ENCODE data around the gene CARD9.

The CARD9 gene

GRCh38 chr9:136346927-136347465, 26.5 kb downstream of the CARD9 start:
- no peak for TF ChIP-seq Cebpa-rat (IDR thresholded peaks at IDR 0.05)
- peaks cover 0 to 96% (median 77%) of the 10 kb centered on the region in 11 experiments; a peak in 18 of 22 replicates for H4K20me1 ChIP-seq

GRCh38 chr9:136346157-136346481, 27.4 kb downstream of the CARD9 start:
- peaks cover 0 to 74% (median 18%) of the 10 kb centered on the region in 11 experiments; a peak in 11 of 22 replicates for H3K36me3 ChIP-seq
- no peaks in the 10 kb centered on the region for H3K9me3 ChIP-seq (replicated peaks in 1 of 11)
- H3K27me3 ChIP-seq: no peaks in the 10 kb centered on the region
- peaks cover 18 to 79% (median 57%) of the 10 kb centered on the region in 10 experiments for H3K4me1 ChIP-seq
- peaks cover 0 to 99% (median 80%) of the 10 kb centered on the region in 11 experiments; a peak in 18 of 22 replicates for H4K20me1 ChIP-seq
- TF ChIP-seq Cebpa-rat (IDR thresholded peaks at IDR 0.05): no peak
- no peak overlapping the region for H3K4me2 ChIP-seq
- no peak overlapping the region for H3K4me3 ChIP-seq
- H3K9ac ChIP-seq: peak overlapping the region in 5 of 11 experiments; percentile 1 to 18 (median 11); a peak in 1 of 22 replicates
- 0 out of 22 replicates have a peak overlapping the region, but pooled peaks of 1 of the 11 experiments have one; percentile 29 for H3K27ac ChIP-seq

More at GRCh38 chr9:136346927-136347465, 26.5 kb downstream of the CARD9 start:
- no peak overlapping the region for H3K4me3 ChIP-seq
- H3K36me3 ChIP-seq: peaks cover 0 to 71% (median 18%) of the 10 kb centered on the region in 11 experiments; a peak in 11 of 22 replicates
- no peaks in the 10 kb centered on the region for H3K27me3 ChIP-seq
- H3K9ac ChIP-seq: peak overlapping the region in 5 of 11 experiments; percentile 11 to 49 (median 33); a peak in 4 of 22 replicates
- H3K4me2 ChIP-seq: no peak overlapping the region; a peak in 1 of 22 replicates
- H3K4me1 ChIP-seq: peaks cover 14 to 70% (median 48%) of the 10 kb centered on the region in 10 experiments
- H3K9me3 ChIP-seq (replicated peaks in 1 of 11): no peaks in the 10 kb centered on the region
- H3K27ac ChIP-seq: no peak overlapping the region

GRCh38 chr9:136345281-136346156, 27.9 kb downstream of the CARD9 start:
- 0 out of 22 replicates have a peak overlapping the region, but pooled peaks of 1 of the 11 experiments have one; percentile 29 for H3K27ac ChIP-seq
- H3K4me2 ChIP-seq: no peak overlapping the region
- peaks cover 0 to 99% (median 80%) of the 10 kb centered on the region in 11 experiments; a peak in 18 of 22 replicates for H4K20me1 ChIP-seq
- H3K9me3 ChIP-seq (replicated peaks in 1 of 11): no peaks in the 10 kb centered on the region
- TF ChIP-seq Cebpa-rat (IDR thresholded peaks at IDR 0.05): no peak
- H3K4me1 ChIP-seq: peaks cover 18 to 79% (median 60%) of the 10 kb centered on the region in 10 experiments
- no peak overlapping the region for H3K4me3 ChIP-seq
- peak overlapping the region in 3 of 11 experiments; percentile 1 to 18 (median 14); a peak in 1 of 22 replicates for H3K9ac ChIP-seq
- H3K36me3 ChIP-seq: peaks cover 0 to 74% (median 21%) of the 10 kb centered on the region in 11 experiments; a peak in 14 of 22 replicates
- H3K27me3 ChIP-seq: no peaks in the 10 kb centered on the region

GRCh38 chr9:136344544-136345280, 28.8 kb downstream of the CARD9 start:
- Histone ChIP-seq H3K9ac (0 out of 22 replicates have a peak overlapping the region, but pooled peaks of 1 of the 11 experiments have one; percentile 14), H3K27me3 (no peaks in the 10 kb centered on the region), H4K20me1 (peaks cover 0 to 99% (median 82%) of the 10 kb centered on the region in 11 experiments; a peak in 18 of 22 replicates), H3K4me1 (peaks cover 24 to 80% (median 62%) of the 10 kb centered on the region in 10 experiments), H3K4me2 (no peak overlapping the region), H3K4me3 (no peak overlapping the region), H3K27ac (no peak overlapping the region; a peak in 1 of 22 replicates), H3K9me3 (replicated peaks in 1 of 11) (no peaks in the 10 kb centered on the region), H3K36me3 (peaks cover 0 to 80% (median 29%) of the 10 kb centered on the region in 11 experiments; a peak in 15 of 22 replicates)
- no peak for TF ChIP-seq Cebpa-rat (IDR thresholded peaks at IDR 0.05)

- Histone ChIP-seq H3K36me3 (peaks cover 0 to 75% (median 32%) of the 10 kb centered on the region in 11 experiments; a peak in 15 of 22 replicates), H4K20me1 (peaks cover 0 to 99% (median 82%) of the 10 kb centered on the region in 11 experiments; a peak in 18 of 22 replicates), H3K27ac (0 out of 22 replicates have a peak overlapping the region, but pooled peaks of 1 of the 11 experiments have one; percentile 56), H3K9me3 (replicated peaks in 1 of 11) (no peaks in the 10 kb centered on the region), H3K4me3 (no peak overlapping the region), H3K27me3 (no peaks in the 10 kb centered on the region), H3K4me1 (peaks cover 28 to 80% (median 62%) of the 10 kb centered on the region in 10 experiments), H3K9ac (peak overlapping the region in 4 of 11 experiments; percentile 31 to 54 (median 44); a peak in 2 of 22 replicates), H3K4me2 (0 out of 22 replicates have a peak overlapping the region, but pooled peaks of 1 of the 11 experiments have one; percentile 82)
- no peak for TF ChIP-seq Cebpa-rat (IDR thresholded peaks at IDR 0.05)
Observed at GRCh38 chr9:136343884-136344269, 29.6 kb downstream of the CARD9 start.

GRCh38 chr9:136343121-136343883, 30.2 kb downstream of the CARD9 start:
- no peak for TF ChIP-seq Cebpa-rat (IDR thresholded peaks at IDR 0.05)
- Histone ChIP-seq H3K4me2 (peak overlapping the region; percentile 69 to 95 (median 84)), H4K20me1 (peaks cover 0 to 99% (median 82%) of the 10 kb centered on the region in 11 experiments; a peak in 18 of 22 replicates), H3K27me3 (no peaks in the 10 kb centered on the region), H3K27ac (peak overlapping the region in 9 of 11 experiments; percentile 7 to 56 (median 46); a peak in 11 of 22 replicates), H3K4me1 (peaks cover 28 to 80% (median 62%) of the 10 kb centered on the region in 10 experiments), H3K36me3 (peaks cover 4 to 75% (median 37%) of the 10 kb centered on the region in 11 experiments; a peak in 20 of 22 replicates), H3K9ac (peak overlapping the region in 9 of 11 experiments; percentile 19 to 59 (median 39); a peak in 10 of 22 replicates), H3K9me3 (replicated peaks in 1 of 11) (no peaks in the 10 kb centered on the region), H3K4me3 (peak overlapping the region in 1 of 10 experiments; percentile 42; a peak in 2 of 20 replicates)

Measured in BLaER1 treated with 17β-estradiol and CSF1 and Interleukin-3, amounts not matched to agents 10 nM and 100 nM (cell line).